ENCODE results near the gene FGF21. TPM values are rescaled to one million over a fixed set of nuclear protein-coding genes. Genes with fewer than 3 reads are reported as not detected.

FGF21 gene
- total RNA-seq (2022; extraction: Qiagen RNA extraction): not detected in 5 replicates

GRCh38 chr19:48755084-48755641 lies at the start of gene FGF21:
Gene FGF21 (plus strand): TSS chr19:48755524. CDS start chr19:48756237, 713 bp downstream.

GRCh38 chr19:48719263-48720171 lies 35.8 kb upstream of the FGF21 start, which contains the start of gene MAMSTR:
Gene MAMSTR (minus strand): TSS chr19:48719725. CDS start chr19:48719031, 694 bp downstream.

GRCh38 chr19:48740164-48740972 lies 15.0 kb upstream of the FGF21 start, which contains the start of gene RASIP1:
Gene RASIP1 (minus strand): TSS chr19:48740610. CDS start chr19:48740282, 328 bp downstream.

GRCh38 chr19:48746738-48747575 lies 8.4 kb upstream of the FGF21 start, which contains the start of gene IZUMO1:
Gene IZUMO1 (minus strand): TSS chr19:48746909. CDS start chr19:48745859, 1,050 bp downstream.

GRCh38 chr19:48752496-48753365 lies 2.6 kb upstream of the FGF21 start, which contains the start of gene FUT1:
Gene FUT1 (minus strand): TSS chr19:48752641. CDS start chr19:48751281, 1,360 bp downstream.

Other genes with a start within 250 kb of the FGF21 start
- 2.2 to 5.3 TPM (median 4.8 TPM) in 5 replicates for gene LMTK3, start 243.7 kb upstream of the FGF21 start, total RNA-seq (2022; extraction: Qiagen RNA extraction)
- gene SULT2B1, start 203.4 kb upstream of the FGF21 start, total RNA-seq (2022; extraction: Qiagen RNA extraction): 11.9 to 18.4 TPM (median 17.2 TPM) in 5 replicates
- 0.08 to 0.11 TPM in 2 of 5 replicates, not detected in the others for gene SPACA4, start 148.8 kb upstream of the FGF21 start, total RNA-seq (2022; extraction: Qiagen RNA extraction)
- gene FAM83E, start 140.4 kb upstream of the FGF21 start, total RNA-seq (2022; extraction: Qiagen RNA extraction): 0.12 to 0.40 TPM (median 0.18 TPM) in 5 replicates
- gene RPL18, start 136.3 kb upstream of the FGF21 start, total RNA-seq (2022; extraction: Qiagen RNA extraction): 2,904 to 3,740 TPM (median 3,069 TPM) in 5 replicates
- 10.1 to 17.1 TPM (median 15.9 TPM) in 5 replicates for gene SPHK2, start 136.0 kb upstream of the FGF21 start, total RNA-seq (2022; extraction: Qiagen RNA extraction)
- 1.5 to 2.7 TPM (median 1.7 TPM) in 5 replicates for gene DBP, start 118.1 kb upstream of the FGF21 start, total RNA-seq (2022; extraction: Qiagen RNA extraction)
- gene CA11, start 109.3 kb upstream of the FGF21 start, total RNA-seq (2022; extraction: Qiagen RNA extraction): 7.6 to 13.1 TPM (median 9.9 TPM) in 5 replicates
- 0.07 to 0.29 TPM (median 0.19 TPM) in 5 replicates for gene NTN5, start 82.5 kb upstream of the FGF21 start, total RNA-seq (2022; extraction: Qiagen RNA extraction)
- not detected in 5 replicates for gene FUT2, start 59.6 kb upstream of the FGF21 start, total RNA-seq (2022; extraction: Qiagen RNA extraction)
- 0.30 to 0.66 TPM (median 0.33 TPM) in 5 replicates for gene MAMSTR, start 35.8 kb upstream of the FGF21 start, total RNA-seq (2022; extraction: Qiagen RNA extraction)
- gene RASIP1, start 14.9 kb upstream of the FGF21 start, total RNA-seq (2022; extraction: Qiagen RNA extraction): 0.29 to 0.98 TPM (median 0.54 TPM) in 5 replicates
- not detected in 5 replicates for gene IZUMO1, start 8.6 kb upstream of the FGF21 start, total RNA-seq (2022; extraction: Qiagen RNA extraction)
- gene FUT1, start 2.9 kb upstream of the FGF21 start, total RNA-seq (2022; extraction: Qiagen RNA extraction): 0.07 to 0.11 TPM (median 0.08 TPM) in 5 replicates
- 48.8 to 56.6 TPM (median 56.3 TPM) in 5 replicates for gene BCAT2, start 55.5 kb downstream of the FGF21 start, total RNA-seq (2022; extraction: Qiagen RNA extraction)
- gene HSD17B14, start 81.0 kb downstream of the FGF21 start, total RNA-seq (2022; extraction: Qiagen RNA extraction): 12.1 to 15.5 TPM (median 13.1 TPM) in 5 replicates
- gene PLEKHA4, start 113.1 kb downstream of the FGF21 start, total RNA-seq (2022; extraction: Qiagen RNA extraction): 1.3 to 1.5 TPM (median 1.4 TPM) in 5 replicates
- gene PPP1R15A, start 116.9 kb downstream of the FGF21 start, total RNA-seq (2022; extraction: Qiagen RNA extraction): 76.6 to 102 TPM (median 92.1 TPM) in 5 replicates
- not detected in 5 replicates for gene TULP2, start 143.2 kb downstream of the FGF21 start, total RNA-seq (2022; extraction: Qiagen RNA extraction)
- 182 to 210 TPM (median 199 TPM) in 5 replicates for gene NUCB1, start 144.8 kb downstream of the FGF21 start, total RNA-seq (2022; extraction: Qiagen RNA extraction)
- 0.62 to 1.5 TPM (median 1.2 TPM) in 5 replicates for gene DHDH, start 178.2 kb downstream of the FGF21 start, total RNA-seq (2022; extraction: Qiagen RNA extraction)
- gene BAX, start 199.4 kb downstream of the FGF21 start, total RNA-seq (2022; extraction: Qiagen RNA extraction): 254 to 381 TPM (median 326 TPM) in 5 replicates
- gene FTL, start 209.8 kb downstream of the FGF21 start, total RNA-seq (2022; extraction: Qiagen RNA extraction): 16,748 to 23,741 TPM (median 18,953 TPM) in 5 replicates
- 17.3 to 24.3 TPM (median 21.1 TPM) in 5 replicates for gene GYS1, start 237.8 kb downstream of the FGF21 start, total RNA-seq (2022; extraction: Qiagen RNA extraction)
- 224 to 281 TPM (median 256 TPM) in 5 replicates for gene RUVBL2, start 238.4 kb downstream of the FGF21 start, total RNA-seq (2022; extraction: Qiagen RNA extraction)

Measured in A549 treated with dexamethasone at 1 μM for 4 hours (cell line).